GM12801 (cell line): Measurements from ENCODE around the gene MOB3B.

Experiments
- TF ChIP-seq, protein P1 (sequence below): IDR thresholded peaks from one replicate; pipeline ENCODE4 v1.5.1; 2011; ENCODE audit warnings: control low read depth; ENCODE audit not compliant: insufficient read length; ENCODE audit errors: extremely low read depth

Gene MOB3B

DNA sequence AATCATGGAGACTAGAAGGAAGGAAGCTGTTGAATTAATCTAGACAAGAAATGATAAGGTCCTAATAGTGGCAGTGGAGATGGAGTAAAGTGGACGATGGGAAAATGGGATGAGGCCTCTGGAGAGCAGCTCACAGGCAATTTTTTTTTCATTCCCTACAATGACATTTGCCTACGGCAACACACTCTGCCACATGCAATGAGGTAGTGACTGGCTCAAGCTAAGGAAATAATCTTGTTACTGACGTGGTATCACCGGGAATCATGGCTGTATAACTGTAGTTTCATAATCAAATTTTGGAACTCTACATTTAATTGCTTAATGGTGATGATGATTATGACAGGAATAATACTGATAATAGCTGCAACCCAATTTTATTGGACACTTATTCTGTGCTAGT is 12.1 kb upstream of the MOB3B start:
- TF ChIP-seq, protein P1, sequence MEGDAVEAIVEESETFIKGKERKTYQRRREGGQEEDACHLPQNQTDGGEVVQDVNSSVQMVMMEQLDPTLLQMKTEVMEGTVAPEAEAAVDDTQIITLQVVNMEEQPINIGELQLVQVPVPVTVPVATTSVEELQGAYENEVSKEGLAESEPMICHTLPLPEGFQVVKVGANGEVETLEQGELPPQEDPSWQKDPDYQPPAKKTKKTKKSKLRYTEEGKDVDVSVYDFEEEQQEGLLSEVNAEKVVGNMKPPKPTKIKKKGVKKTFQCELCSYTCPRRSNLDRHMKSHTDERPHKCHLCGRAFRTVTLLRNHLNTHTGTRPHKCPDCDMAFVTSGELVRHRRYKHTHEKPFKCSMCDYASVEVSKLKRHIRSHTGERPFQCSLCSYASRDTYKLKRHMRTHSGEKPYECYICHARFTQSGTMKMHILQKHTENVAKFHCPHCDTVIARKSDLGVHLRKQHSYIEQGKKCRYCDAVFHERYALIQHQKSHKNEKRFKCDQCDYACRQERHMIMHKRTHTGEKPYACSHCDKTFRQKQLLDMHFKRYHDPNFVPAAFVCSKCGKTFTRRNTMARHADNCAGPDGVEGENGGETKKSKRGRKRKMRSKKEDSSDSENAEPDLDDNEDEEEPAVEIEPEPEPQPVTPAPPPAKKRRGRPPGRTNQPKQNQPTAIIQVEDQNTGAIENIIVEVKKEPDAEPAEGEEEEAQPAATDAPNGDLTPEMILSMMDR: no peak

DNA sequence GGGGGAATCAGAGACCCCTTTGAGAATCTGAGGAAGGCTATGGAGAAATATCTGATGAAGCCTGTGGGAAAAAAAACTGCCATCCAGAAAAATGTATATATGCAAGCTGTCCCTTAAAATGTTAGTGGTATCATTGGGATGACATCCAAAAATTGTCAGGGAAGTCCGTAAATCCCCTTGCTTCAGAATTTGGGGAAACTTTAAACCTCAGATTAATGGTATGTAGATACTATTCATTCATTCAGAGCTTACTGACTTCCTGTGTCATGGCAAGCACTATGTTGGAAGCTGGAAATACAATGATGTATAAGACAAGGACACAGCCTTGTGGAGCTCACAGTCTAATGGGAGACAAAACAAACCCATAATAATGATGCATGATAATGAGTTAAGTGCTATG is 10.9 kb upstream of the MOB3B start:
- TF ChIP-seq, protein P1: no peak

DNA sequence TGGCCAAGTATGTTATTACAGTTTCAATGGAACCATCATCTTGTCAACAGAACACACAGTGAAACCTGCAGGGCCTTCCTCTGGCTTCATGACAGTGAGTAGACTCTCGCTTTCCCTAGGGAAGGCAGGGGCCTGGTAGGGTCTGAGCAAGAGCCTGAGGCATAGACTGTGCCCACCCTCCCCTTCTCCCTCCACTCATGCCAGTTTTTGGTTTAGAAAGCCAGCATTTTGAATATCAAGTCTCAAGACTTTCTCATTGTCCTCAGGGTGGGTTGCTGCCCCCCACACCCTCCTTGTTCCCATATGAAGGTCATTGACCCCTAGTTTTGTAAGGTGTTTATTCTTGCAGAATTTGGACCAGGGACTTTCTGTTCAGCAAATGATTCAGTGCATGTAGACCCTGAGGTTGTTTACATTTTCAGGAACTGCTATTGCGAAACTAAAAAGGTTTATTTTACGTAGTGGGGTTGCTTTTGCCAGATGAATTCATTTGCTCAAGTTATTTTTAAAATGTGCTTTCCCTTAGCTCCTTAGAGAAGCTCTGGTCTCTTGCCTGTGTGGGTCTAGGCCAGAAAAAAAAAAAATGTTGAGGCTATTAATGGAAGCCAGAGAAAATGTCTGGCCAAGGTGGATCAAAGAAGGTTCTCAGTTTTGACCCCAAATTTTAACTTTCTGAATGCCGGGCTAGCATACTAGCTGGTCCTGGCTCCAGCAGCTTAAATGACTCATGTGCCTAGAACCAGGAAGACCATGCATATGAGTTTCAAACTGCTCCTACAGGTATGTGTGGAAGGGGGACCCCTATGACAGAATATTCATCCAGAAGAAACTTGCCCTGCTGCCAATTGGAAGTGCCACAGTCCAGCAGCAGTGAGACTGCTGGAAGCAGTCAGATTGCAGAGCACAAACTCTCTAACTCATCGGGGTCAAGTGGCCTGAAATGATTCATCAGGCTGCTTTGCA is 10.1 kb upstream of the MOB3B start:
- TF ChIP-seq, protein P1: no peak

DNA sequence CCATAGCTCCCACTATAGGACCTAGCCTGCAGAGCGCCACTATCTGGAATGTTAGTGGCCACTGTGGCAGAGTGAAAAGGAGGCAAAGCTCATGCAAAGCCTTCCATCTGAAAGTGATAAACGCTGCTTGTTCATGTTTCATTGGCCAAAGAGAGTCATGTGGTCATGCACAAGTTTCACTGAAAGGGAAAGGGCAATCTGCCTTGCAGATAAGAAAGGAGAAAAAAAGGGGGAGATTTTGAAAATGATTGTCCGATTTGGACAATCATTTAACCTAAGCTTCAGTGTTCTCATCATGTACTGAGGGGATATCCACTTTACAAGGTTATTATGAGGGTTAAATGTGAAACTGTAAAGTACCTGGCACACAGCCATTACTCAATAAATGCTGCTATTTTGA is 9.0 kb upstream of the MOB3B start:
- TF ChIP-seq, protein P1: no peak

DNA sequence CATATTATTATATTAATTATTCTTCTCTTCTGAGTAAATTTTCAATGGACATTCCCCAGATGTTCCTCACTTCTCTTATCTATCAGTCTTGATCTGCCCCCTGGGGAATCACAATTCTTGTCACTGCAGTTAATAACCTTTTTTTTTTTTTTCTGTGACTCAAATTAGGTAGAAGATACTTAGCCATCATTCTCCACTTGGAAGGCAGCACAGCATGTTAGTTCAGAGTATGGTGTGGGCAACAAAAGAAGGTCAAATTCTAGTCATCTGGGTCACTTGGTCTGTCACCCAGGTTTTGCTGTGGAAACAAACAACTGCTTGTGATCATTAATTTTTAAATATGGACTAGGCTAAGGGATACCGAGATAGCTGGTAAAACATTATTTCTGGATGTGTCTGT is 8.1 kb upstream of the MOB3B start:
- TF ChIP-seq, protein P1: no peak

DNA sequence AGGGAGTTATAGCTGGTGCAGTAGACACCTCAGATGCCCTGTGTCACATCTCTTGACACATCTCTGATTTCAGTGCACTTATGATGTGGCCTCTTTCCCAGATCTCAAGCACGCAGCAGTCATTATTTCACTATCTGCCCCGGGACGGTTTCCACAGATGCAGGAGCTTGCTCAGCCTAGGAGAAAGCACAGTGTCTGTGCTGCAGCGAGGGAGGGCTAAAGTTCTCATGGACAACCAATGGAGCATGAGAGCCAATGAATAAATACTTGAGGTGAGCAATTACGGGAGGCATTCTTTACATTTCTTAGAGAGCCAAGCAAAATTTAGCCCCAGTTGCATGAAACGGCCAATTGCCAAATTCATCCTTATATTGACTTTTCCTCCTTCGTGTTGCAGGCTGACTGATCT is 7.4 kb upstream of the MOB3B start:
- TF ChIP-seq, protein P1: no peak

DNA sequence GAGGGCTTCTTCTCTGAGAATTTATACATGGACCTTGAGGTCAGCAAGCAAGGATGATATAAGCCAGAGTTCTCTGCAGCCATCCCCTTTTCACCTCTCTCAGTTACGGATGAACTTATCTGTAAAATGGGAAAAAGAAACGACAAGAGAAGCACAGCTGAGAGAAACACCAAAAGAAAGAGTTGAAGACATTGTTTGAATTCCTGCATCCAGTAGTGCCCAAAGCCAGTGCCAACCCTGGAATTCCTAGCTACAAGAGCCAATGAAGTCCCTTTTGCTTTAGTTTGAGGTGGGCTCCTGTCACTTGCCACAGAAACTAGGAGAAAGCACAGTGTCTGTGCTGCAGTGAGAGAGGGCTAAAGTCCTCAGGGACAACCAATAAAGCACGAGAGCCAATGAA is 6.6 kb upstream of the MOB3B start:
- TF ChIP-seq, protein P1: no peak
